ENCODE data around the gene NUSAP1.

DNA sequence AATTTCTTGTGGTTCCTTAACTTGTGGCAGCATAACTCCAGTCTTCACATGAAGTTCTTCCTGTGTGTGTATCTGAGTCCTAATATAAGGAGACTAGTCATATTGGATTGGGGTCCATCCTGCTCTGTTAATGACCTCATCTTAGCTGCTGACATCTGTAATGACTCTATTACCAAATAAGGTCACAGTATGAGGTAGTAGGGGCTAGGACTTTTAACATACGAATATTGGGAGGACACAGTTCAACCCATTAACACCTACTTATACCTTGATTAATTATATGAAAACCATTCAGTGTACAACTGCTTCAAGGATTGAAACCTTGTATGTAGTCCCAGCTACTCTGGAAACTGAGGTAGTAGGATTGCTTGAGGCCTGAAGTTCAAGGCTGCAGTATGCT, 44.2 kb upstream of the NUSAP1 start:
- TF ChIP-seq, protein P1, sequence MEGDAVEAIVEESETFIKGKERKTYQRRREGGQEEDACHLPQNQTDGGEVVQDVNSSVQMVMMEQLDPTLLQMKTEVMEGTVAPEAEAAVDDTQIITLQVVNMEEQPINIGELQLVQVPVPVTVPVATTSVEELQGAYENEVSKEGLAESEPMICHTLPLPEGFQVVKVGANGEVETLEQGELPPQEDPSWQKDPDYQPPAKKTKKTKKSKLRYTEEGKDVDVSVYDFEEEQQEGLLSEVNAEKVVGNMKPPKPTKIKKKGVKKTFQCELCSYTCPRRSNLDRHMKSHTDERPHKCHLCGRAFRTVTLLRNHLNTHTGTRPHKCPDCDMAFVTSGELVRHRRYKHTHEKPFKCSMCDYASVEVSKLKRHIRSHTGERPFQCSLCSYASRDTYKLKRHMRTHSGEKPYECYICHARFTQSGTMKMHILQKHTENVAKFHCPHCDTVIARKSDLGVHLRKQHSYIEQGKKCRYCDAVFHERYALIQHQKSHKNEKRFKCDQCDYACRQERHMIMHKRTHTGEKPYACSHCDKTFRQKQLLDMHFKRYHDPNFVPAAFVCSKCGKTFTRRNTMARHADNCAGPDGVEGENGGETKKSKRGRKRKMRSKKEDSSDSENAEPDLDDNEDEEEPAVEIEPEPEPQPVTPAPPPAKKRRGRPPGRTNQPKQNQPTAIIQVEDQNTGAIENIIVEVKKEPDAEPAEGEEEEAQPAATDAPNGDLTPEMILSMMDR (conservative IDR thresholded peaks at IDR 0.05; ENCODE audit: low read length) = no peak
- TF ChIP-seq EZH2phosphoT487 (IDR thresholded peaks at IDR 0.05; ENCODE audit: borderline replicate concordance, low read depth, low read length) = no peak

All from OCI-LY7 (cell line).